Subcutaneous adipose tissue (tissue), 4 donors: ENCODE data around the gene ANGPT4. TPM values are rescaled to one million over a fixed set of nuclear protein-coding genes. Genes with fewer than 3 reads are reported as not detected.

Experiments used
- total RNA-seq, 4 donors: library from RNA; depleted of rRNA; stranded (reverse); fragments of >200 nt; gene quantifications; one replicate each; pipeline ENCODE4 v1.1.0, GENCODE V29; 2016
- TF ChIP-seq, protein P1 (sequence below): fragments of 450-650 bp; IDR thresholded peaks from one replicate; pipeline ENCODE4 v1.5.1; 2016; ENCODE audit warnings: low read depth, mild to moderate bottlenecking, control low read depth, antibody characterized with exemption, moderate library complexity

Gene ANGPT4
- total RNA-seq, 4 donors from 2014 or later: 2.3 to 106 (median 8.7) TPM

DNA sequence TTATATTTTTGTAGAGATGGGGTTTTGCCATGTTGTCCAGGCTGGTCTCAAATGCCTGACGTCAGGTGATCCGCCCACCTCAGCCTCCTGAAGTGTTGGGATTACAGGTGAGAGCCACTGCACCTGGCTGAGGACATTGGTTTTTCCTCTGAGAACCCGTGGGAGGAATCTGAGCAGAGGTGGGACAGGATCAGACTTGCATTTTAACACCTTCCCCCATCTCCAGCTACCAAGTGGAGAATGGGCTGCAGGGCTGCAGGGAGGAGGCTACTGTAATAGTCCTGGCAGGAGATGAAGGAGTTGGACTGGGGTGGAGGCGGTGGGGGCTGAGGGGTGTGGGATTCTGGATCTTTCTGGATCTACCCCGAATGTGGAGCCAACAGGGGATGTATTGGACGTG, 58.1 kb downstream of the ANGPT4 start:
- TF ChIP-seq, protein P1, sequence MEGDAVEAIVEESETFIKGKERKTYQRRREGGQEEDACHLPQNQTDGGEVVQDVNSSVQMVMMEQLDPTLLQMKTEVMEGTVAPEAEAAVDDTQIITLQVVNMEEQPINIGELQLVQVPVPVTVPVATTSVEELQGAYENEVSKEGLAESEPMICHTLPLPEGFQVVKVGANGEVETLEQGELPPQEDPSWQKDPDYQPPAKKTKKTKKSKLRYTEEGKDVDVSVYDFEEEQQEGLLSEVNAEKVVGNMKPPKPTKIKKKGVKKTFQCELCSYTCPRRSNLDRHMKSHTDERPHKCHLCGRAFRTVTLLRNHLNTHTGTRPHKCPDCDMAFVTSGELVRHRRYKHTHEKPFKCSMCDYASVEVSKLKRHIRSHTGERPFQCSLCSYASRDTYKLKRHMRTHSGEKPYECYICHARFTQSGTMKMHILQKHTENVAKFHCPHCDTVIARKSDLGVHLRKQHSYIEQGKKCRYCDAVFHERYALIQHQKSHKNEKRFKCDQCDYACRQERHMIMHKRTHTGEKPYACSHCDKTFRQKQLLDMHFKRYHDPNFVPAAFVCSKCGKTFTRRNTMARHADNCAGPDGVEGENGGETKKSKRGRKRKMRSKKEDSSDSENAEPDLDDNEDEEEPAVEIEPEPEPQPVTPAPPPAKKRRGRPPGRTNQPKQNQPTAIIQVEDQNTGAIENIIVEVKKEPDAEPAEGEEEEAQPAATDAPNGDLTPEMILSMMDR: no peak

GRCh38 chr20:856361-856775, 59.8 kb downstream of the ANGPT4 start:
- TF ChIP-seq, protein P1: no peak

- TF ChIP-seq, protein P1: no peak
Measured at GRCh38 chr20:855466-856360, 60.4 kb downstream of the ANGPT4 start.

DNA sequence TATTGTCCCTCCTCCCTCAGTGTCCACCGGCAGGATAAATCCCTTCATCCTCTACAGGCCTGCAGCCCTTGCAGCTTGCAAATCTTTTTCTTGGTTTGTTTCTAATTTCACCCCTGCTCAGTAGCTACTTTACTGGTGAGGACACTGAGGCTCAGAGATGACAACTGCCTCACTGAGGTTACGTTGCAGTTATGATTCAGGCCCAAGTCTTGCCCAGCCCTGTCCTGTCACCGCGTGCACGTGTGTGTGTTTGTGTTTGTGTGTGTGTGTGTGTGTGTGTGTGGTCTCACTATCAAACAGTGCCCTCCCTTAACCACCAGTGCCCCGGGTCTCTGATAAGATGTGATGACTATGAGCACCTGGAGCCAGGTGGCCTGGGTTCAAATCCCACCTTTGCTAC, 61.5 kb downstream of the ANGPT4 start:
- TF ChIP-seq, protein P1: no peak

- TF ChIP-seq, protein P1: no peak
Measured at GRCh38 chr20:853406-853996, 62.6 kb downstream of the ANGPT4 start.

DNA sequence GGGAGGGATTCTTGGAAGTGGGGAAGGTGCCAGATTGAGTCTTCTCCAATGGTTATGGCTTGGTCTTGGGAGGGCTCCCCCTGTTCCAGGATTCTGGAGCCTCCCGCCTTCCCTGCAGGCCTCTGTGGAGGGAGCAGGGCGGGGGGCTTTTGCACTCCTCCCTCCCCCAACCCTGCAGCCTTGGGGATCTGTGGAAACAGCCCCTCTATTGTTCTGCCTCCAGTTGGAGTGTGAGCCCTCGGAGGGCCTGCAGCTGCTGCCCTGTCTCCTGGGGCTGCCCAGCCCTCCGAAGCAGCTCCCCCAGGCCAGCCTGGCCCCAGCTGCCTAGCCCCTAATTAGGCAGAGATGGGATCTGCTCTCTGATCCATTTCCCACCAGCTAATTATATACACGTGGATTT, 67.9 kb downstream of the ANGPT4 start:
- TF ChIP-seq, protein P1: no peak

GRCh38 chr20:846894-847278, 69.2 kb downstream of the ANGPT4 start:
- TF ChIP-seq, protein P1: no peak
